Esophagus mucosa (tissue), 1 donor: Measurements from ENCODE around the gene ENKD1. TPM values are rescaled to one million over a fixed set of nuclear protein-coding genes. Genes with fewer than 3 reads are reported as not detected.

ENCODE experiments used
- ATAC-seq: fragments of 200-7000 bp; cut with Tn5 transposase; one replicate; pipeline ENCODE4 v1.9.1; 2020
- total RNA-seq: library from RNA; stranded (reverse); gene quantifications from one replicate; pipeline ENCODE4 v1.2.4, GENCODE V29; 2023
- donor health status: DM: yes; HTN: yes; CAD: no.

The ENKD1 gene
- total RNA-seq, 1 donor from 2014 or later = 3.8 TPM

GRCh38 chr16:67662653-67663010, 3.9 kb downstream of the ENKD1 start:
- ATAC-seq = no peak

GRCh38 chr16:67661886-67662652, 4.5 kb downstream of the ENKD1 start:
- ATAC-seq = no peak

- no peak for ATAC-seq
These were observed 5.3 kb downstream of the ENKD1 start for GRCh38 chr16:67661101-67661761.

GRCh38 chr16:67660564-67661028, 6.0 kb downstream of the ENKD1 start, which contains the start of gene PARD6A:
TSS of gene PARD6A (plus strand) at chr16:67660960. CDS start at chr16:67661039, 79 bp downstream.
- ATAC-seq = peak; percentile 82

- ATAC-seq = peak; percentile 86
These were observed 6.6 kb downstream of the ENKD1 start, which contains the start of gene ACD for GRCh38 chr16:67659675-67660563. TSS of gene ACD (minus strand) at chr16:67660260. CDS start at chr16:67660220, 40 bp downstream.

- no peak for ATAC-seq
These were observed 7.5 kb downstream of the ENKD1 start for GRCh38 chr16:67658849-67659674.

- no peak for ATAC-seq
These were observed 8.6 kb downstream of the ENKD1 start for GRCh38 chr16:67657751-67658518.

GRCh38 chr16:67657017-67657608, 9.4 kb downstream of the ENKD1 start:
- no peak for ATAC-seq

GRCh38 chr16:67656344-67657016, 10.1 kb downstream of the ENKD1 start:
- no peak for ATAC-seq

- no peak for ATAC-seq
These were observed 11.2 kb downstream of the ENKD1 start for GRCh38 chr16:67655363-67655762.

GRCh38 chr16:67654403-67654911, 12.1 kb downstream of the ENKD1 start:
- ATAC-seq = no peak

GRCh38 chr16:67653789-67654402, 12.7 kb downstream of the ENKD1 start:
- ATAC-seq = no peak

- ATAC-seq = no peak
These were observed 13.3 kb downstream of the ENKD1 start for GRCh38 chr16:67653128-67653788.

- peak; percentile 48 for ATAC-seq
These were observed 13.9 kb downstream of the ENKD1 start for GRCh38 chr16:67652578-67653127.

GRCh38 chr16:67651847-67652246, 14.7 kb downstream of the ENKD1 start:
- no peak for ATAC-seq

- ATAC-seq = no peak
These were observed 15.5 kb downstream of the ENKD1 start for GRCh38 chr16:67651039-67651438.

GRCh38 chr16:67650023-67650422, 16.5 kb downstream of the ENKD1 start:
- no peak for ATAC-seq

- ATAC-seq = peak; percentile 21
These were observed 17.0 kb downstream of the ENKD1 start for GRCh38 chr16:67649494-67649931.
